ENCODE data around the gene MED15.
"Not testable (repeated sequence)": the region's sequence is repeated elsewhere in the genome, so short reads cannot be mapped to it uniquely, and the experiment has no call there.

The MED15 gene

DNA sequence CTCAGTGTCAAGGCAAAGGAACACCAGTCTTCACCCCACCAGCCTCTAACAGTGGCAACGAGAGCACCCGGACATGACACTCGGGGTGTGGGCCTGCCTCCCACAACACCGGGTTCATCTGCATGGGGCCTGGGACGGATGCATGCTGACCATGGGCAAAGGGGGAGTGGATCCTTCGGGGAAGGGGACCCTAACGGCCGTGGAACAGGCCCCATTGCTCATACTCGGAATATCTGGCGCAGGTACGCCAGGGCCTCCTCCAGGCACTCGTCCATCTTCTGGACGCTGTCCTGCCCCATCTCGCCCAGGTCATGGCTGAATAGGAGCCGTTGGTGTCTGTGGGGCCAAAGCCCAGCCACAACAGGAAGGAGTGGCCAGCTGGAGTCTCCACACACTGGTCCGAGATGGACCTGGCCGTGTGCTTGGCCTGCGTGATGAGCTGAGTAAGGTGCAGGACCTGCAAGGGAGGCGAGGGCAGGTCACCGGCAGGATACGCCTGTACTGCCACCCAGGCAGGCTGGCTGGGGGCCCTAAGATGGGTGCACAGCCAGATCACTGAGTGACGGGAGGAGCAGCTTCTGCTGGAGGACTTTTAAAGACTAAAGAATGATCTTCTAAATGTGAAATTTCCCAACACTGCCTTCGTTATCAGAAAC lies 96.8 kb downstream of the MED15 start:
- DNase-seq (ENCODE audit: low read depth), result no peak

DNA sequence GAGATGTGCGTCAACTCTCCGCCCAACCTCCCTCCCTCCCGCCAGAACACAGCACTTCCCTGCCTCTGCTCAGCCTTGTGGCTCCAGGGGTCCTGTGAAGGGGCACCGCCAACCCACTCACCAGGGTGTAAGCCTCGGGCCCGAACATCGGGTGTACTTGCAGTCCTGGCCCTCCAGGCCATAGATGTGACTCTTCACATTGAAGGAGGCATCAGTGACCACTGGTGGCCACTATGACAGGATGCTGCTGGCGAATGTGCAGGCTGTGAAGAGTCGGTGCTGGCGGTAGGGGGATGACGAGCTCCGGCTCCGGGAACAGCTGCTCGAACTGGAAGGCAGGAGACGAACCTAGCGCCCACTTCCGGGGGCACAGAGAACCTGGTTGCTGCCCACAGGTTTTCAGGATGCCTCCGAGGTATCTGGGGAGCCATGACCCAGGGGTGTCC lies 97.4 kb downstream of the MED15 start:
- no peak for DNase-seq (ENCODE audit: low read depth)

DNA sequence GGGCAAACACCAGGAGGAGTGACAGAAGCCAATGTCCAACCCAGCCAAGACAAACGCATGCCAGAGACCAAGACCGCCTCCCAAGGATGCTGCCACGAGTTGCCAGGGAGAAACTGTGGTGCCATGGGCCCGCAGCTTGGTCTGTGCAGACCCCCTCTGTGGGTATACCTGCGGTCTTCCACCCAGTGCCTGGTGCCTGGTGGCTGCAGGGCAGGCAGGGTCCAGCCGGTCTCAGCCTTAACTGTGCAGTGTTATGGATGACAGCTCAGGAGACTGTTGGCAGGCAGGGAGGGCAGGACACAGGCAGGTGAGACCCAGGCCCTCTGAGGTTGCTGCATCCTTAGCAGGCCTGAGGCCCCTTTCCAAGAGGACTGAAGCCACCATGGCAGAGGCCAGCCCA lies 97.9 kb downstream of the MED15 start:
- no peak for DNase-seq (ENCODE audit: low read depth)

DNA sequence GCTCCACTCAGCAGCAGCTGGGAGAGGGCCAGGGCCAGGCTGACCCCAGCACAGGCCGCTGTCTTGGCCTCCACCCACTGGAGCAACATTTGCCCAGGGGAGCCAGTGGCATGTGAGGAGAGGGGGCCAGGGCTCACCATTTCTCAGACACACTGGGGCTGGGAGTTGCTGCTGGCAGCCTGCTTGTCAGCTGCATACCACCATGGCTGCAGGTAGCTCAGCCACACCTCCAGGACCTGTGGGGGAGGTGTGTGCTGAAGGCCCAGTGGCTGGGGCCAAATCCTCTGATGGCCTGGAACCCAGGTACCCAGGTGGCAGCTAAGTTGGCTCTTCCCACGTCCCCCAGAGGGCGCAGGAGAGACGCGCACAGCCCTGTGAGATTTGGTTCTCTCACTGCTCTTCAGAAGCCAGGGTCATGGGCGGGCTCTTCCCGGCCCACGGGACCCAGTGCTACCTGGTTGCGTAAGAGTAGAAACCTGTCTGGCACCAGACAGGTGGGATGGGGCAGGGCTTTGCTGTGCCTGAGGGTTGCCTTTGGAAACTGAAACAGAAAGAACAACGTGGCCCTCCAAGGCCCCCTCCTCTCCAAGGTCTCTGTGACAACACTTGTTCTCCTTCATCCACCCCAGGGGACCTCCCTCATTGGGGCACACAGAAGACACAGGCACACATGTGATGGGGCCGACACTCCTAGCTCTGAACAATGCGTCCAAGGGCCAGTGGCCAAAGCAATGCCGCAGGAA lies 98.8 kb downstream of the MED15 start:
- DNase-seq (ENCODE audit: low read depth), result peak; percentile 40

DNA sequence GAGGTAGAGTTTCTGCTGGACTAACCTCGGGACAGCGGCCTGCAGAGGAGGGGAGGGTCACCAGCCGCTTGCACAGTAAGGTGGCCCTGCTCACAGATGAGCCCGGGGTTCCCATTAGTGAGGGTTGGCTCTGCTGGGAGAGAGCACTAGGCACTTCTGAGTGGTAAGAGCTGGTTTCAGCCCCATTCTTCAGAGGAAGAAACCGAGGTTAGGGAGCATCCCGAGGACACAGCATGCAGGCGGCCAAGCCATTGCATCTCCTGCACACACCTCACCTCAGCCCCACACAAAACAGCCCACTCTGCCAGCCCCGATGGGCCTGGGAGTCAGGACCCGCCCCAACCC lies 99.3 kb downstream of the MED15 start:
- DNase-seq (ENCODE audit: low read depth), result no peak

DNA sequence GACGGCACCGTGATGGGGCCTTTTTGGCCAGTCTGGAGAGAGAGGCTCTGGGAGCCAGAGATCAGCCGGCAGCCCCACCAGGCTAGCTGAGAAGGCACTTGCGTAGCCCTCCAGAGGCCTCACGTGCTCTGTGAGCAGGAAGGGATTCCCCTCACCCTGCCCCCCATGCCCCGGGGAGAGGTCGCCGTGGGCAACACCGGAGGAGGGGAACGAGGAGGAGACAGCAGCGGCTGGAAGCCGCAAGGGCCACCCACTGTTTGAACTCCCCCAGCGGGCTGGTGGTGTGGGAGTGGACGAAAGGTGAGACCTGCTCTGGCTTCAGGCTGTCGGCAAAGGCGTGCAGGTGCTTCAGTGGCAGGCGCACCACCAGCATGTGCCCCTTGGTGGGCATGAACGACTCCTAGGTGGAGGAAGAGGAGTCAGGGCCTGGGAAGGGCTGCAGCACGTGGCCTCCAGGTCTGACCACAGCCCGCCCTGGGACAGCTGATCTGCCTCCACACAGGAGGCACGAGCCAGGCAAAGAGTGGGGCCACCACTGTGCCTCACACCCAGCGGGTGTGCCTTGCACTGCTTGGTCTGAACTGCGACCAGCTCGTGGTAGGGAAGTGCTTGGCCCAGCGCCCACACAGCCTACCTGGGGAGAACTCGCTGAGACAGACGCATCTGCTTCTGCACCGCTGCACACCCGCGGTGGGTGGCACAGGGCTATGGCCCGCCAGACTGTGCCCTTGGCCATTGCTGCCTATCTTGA lies 99.9 kb downstream of the MED15 start:
- DNase-seq (ENCODE audit: low read depth), result no peak

DNA sequence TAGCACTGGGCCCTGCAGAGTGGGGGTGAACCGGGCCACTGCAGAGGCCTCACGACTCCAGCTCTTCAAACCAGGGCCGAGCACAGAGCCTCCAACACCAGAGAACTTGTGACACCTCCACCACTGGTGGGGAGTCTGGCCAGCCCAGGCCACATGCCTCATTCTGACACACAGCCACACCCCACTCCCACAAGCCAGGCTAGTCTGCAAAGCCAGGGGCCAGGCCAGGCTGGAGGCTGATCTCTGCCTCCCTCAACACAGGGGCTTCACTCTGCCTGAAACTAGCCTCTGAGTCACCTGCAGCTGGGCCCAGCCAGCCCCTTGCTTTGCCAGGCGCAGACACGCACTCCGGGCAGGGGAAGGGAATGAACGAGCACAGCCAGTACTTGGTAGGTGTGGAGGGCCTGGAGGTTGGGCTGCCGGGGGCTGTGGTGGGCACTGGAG lies 102.9 kb downstream of the MED15 start:
- no peak for DNase-seq (ENCODE audit: low read depth)

DNA sequence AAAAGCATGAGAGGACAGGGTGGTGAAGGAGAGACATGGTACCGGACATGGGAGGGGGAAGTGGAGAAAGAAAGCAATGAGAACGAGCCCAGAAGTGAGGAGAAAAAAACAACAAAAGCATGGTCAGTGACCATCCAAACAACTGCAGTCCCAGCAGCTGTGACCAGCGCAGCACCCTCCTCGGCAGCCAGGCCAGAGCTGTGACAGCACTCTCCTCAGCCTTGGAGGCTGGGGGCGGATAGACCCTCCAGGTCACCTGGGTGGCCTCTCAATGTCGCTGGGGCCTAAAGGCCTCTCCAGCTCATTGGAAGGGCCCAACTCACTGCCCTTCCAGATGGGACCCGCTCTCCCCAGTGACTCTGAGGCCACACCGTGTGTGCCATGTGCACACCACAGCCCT lies 103.3 kb downstream of the MED15 start:
- DNase-seq (ENCODE audit: low read depth), result no peak

DNA sequence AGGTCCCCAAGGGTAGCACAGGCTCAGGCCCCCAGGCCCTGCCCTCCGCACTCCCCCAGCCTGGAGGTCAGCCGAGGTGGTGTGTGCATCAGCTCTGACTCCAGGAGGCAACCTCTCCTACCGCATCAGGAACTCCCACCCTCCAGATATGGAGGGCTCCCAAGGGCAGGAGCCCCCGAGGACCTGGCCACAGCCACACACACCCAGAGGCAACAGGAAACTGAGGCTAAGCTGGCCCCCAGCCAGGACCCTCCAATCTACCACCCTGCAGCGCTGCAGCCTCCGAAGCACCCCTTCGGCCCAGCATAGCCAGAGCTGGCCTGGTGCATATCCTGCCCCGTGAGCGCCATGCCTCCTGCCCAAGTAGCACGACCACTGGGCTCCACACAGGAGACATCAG lies 104.0 kb downstream of the MED15 start:
- no peak for DNase-seq (ENCODE audit: low read depth)

DNA sequence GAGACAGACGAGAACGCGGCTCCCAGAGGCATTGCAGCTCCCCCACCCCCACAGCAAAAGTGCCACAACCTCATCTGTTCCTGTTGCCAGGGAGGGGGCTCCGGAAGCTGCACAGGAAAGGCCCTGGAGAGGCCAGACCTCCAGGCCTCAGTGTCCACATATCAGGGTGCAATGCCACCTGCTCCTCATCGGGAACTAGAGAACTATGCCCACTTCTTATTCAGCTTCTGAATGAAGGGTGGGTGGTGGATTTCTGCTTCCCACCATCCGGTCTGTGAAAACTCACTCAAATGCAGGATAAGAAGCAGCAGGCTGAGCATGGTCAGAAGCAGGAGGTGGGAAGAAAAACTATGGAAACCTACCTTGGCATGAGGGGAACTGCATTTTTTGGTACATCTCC lies 105.9 kb downstream of the MED15 start:
- DNase-seq (ENCODE audit: low read depth), result no peak

DNA sequence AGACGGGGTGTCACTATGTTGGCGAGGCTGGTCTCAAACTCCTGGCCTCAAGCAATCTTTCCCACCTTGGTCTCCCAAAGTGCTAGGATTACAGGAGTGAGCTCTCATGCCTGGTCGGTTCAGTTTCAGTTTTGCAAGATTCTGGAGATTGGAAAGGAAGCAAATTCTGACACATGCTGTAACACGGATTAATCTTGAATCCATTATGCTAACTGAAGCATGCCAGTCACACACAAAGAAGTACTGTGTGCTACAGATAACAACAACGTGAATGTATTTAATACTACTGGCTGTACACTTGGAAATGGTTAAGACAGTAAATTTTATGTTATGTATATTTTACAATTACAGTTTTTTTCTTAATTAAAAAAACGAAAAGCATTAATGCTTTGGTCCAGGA lies 107.6 kb downstream of the MED15 start:
- no peak for DNase-seq (ENCODE audit: low read depth)

DNA sequence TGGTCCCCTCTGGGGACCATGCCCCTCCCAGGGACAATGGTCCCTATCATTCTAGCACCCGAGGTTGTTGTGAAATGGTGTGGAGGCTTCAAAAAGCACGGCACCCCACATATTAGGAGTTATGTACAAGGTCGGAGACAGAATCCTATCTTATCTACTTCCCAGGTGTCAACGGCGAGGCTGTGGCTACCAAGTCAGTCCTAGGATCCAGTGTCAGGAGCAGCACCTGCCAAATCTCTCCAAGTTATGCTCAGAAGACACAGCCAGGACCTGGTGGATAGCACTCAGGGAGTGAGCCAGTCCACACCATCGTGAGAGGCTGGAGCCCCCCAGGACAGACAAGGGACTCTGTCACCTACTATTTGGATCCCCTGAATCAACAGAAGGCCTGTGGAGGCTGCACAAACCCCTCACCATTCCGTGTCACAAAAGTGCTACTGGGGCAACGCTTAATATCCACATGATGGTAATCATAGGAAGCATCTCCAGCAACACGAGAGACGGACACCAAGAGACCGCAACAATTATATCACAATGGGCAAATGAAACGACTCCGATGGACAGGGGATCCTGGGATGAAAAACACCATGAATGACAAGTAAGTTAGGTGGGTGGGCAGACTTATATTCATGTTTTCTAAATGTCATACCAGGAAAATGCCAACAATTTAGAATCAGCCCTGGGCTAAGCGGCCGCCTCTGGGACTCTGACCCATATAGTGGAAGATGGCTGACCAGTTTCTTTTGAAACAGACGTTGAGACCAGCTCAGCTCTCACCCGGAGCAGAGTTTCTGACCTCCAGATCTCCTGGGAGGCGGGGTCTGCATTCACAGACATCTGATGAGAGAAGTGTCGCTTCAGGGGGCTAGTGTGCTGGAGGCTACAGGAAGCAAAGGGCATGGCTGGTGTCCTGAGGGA lies 108.4 kb downstream of the MED15 start:
- no peak for DNase-seq (ENCODE audit: low read depth)

DNA sequence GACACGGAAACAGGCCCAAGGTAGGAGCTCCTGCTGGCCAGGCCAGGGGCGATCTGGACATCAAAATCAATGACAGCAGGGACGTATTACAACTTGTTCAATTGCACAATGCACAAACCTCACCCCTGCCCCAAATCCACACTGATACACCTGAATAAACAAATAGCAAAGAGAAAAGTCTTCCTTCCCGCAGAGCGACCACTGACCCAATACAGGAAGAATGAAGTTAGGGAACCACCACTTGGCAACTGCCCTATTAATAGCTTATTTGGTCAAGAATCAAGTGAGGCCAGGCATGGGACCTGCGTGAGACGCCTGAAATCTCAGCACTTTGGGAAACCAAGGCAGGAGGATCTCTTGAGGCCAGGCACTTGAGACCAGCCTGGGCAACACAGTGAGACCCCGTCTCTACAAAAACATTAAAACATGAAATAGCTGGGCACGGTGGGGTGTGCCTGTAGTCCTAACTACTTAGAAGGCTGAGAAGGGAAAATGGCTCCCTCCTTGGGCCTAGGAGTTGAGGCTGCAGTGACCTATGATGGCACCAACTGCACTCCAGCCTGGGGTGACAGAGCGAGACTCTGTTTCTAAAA lies 109.1 kb downstream of the MED15 start:
- DNase-seq (ENCODE audit: low read depth), result no peak

DNA sequence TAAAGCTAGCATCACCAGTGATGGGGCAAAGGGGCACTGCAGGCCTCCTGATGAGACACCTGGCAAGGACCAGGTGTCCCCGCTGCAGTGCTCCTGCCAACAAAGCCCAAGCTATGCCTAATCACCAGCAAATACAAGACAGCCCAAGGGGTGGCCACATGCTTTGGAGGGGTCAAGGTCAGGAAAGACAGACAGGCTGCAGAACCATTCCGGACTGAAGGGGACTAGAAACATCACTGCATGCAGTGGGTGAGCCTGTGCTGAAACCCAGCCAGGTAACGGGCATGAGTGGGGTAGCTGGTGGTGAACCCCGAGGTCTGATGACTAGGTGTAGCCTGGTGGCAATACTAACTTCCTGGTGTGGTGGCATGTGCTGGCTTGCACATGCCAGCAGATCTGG lies 111.1 kb downstream of the MED15 start:
- no peak for DNase-seq (ENCODE audit: low read depth)

DNA sequence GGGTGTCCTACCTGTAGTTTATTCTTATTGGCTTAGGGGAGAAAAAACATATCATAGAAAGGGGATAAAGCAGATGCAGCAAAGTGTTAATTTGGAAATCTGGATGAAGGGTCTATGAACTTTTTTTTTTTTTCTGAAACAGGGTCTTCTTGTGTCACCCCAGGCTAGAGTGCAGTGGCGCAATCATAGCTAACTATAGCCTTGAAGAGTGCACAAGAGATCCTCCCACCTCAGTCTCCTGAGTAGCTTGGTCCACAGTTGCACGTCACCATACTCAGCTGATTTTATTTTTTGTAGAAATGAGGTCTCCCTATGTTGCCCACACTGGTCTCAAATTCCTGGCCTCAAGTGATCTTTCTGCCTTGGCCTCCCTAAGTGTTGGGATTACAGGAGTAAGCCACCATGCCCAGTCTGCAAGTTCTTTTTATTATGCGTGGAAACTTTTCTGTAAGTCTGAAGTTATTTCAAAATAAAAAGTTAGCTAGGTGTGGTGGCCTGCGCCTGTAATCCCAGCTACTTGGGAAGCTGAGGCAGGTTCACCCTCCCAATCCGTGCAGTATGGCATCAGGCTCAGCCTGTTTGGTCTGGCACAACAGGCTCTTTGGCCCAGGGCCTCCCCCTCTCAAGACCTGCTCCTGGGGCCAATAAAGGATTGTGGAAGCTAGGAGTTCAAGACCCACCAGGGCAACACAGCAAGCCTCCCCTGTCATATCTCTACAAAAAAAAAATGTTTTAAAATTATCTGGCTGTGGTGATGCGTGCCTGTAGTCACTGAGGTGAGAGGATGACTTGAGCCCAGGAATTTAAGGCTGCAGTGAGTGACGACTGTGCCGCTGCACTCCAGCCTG lies 111.9 kb downstream of the MED15 start:
- no peak for DNase-seq (ENCODE audit: low read depth)

DNA sequence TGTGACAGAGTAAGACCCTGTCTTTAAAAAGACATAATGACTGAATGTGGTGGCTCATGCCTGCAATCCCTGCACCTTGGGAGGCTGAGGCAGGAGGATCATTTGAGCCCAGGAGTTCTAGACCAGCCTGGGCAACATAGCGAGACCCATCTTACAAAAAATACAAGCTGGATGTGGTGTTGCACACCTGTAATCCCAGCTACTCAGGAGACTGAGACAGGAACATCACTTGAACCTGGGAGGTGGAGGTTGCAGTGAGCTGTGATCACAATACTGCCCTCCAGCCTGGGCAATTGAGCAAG lies 112.4 kb downstream of the MED15 start:
- DNase-seq (ENCODE audit: low read depth), result not testable (repeated sequence)

DNA sequence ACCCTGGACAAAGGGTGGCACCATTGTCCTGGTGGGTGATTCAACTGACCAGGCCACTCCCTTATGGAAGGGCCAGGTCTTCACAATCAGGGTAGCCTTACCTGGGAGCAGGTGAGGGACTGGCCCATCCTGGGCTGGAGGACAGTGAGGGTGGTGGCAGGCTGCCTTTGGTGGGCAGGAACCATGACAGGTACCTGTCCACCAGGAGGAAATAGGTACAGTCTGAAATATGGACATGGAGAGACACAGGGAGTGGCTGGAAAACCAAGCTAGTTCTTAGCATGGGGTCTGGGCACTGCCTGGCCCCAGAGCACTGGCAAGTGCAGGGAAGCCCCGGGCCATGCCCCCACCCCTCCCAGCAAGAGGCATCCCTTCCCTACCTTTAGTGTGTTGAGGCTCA lies 113.8 kb downstream of the MED15 start:
- DNase-seq (ENCODE audit: low read depth), result no peak

DNA sequence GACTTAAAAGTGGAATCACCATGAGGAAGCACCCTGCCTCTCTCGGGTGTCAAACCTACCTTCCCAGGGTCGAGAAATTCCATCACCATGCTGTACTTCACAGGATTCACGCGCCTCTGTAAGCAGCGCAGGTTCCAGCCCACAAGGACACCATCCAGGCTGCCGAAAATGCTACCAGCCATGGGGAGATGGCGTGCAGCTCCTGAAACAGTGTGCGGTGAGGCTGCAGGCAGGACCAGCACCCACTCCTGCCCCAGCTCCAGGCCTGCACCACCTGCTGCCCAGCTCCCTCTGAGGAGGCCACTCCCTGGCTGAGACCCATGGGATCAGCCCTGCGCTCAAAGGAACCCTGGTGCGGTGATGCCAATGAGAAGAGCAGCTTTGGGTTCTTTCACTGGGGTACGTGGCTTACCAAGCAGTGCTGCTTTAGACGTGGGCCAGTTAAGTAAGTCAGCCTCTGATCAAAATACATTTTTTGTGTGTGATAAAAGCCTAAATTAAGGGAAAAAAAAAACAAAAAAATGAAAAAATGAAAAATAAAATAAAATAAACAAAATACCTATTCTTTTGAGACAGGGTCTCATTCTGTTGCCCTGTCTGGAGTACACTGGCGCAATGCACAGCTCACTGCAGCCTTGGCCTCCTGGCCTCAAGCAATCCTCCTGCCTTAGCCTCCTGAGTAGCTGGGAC lies 115.4 kb downstream of the MED15 start:
- no peak for DNase-seq (ENCODE audit: low read depth)

DNA sequence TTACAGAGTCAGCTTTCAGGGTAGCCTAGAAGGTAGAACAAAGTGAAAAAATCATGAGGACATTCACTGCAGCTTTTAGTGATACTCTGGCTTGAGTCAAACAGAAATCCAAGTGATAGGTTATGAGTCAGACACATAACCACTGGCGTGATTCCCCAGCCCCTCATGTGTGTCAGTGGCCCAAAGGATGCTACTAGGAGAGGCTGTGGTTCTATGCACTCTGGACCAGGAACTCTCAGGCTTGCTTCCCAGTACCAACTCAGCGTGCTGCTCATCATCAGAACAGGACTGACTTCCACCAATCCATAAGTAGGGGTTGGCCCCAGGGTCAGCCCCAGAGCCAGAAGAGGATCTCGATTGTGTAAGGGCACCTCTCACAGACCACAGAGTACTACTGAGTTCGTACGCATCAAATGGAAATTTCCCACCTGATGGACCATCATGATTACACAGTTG lies 116.8 kb downstream of the MED15 start:
- DNase-seq (ENCODE audit: low read depth), result no peak

DNA sequence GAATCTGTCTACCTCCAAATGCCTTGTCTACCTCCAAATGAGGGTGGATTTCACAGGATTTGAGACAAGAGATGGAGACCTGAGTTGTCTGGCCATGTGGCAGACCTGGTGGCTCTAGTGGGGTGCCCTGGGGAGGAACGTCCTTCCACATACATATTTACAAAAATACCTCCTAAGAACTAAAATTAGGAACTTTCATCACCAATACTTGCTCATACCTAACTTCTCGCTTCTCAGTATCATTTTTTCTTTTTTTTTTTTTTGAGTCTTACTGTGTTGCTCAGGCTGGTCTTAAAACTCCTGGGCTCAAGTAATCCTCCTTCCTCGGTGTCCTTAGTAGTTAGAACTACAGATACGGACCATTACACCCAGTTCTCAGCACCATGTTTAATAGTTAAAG lies 117.9 kb downstream of the MED15 start:
- DNase-seq (ENCODE audit: low read depth), result no peak
